CD8-positive, alpha-beta memory T cell (primary cell): ENCODE measurements around the gene ZBTB16. TPM values are rescaled to one million over a fixed set of nuclear protein-coding genes. Genes with fewer than 3 reads are reported as not detected.

Experiments
- CTCF ChIA-PET: fragments of 350-600 bp; sonication (Branson Sonifier 250); formaldehyde crosslinking; loops from one replicate; lab custom pipeline; 2021; ENCODE audit warnings: antibody characterized with exemption; lab: Charles Lee
- POLR2A ChIA-PET: fragments of 350-600 bp; sonication (Branson Sonifier 250); formaldehyde crosslinking; loops from one replicate; lab custom pipeline; 2021; ENCODE audit warnings: antibody characterized with exemption; lab: Charles Lee
- DNase-seq, 5 donors: peaks; one replicate each; pipeline versions ENCODE4 v3.0.0 to v3.0.0-alpha.2; 2020 to 2022; ENCODE audit warnings: mixed read lengths in 1 of 5
- H3K27ac ChIP-seq: one replicate; pipeline ENCODE4 v1.7.0; 2013; ENCODE audit warnings: low read depth, mild to moderate bottlenecking, low read length, moderate library complexity
- H3K27me3 ChIP-seq: 2 replicates; pipeline ENCODE4 v1.7.0; 2013; ENCODE audit warnings: low read length, mild to moderate bottlenecking; ENCODE audit not compliant: insufficient read depth, poor library complexity, severe bottlenecking
- H3K36me3 ChIP-seq: 2 replicates; pipeline ENCODE4 v1.7.0; 2013; ENCODE audit warnings: mild to moderate bottlenecking, low read length, moderate library complexity; ENCODE audit not compliant: insufficient read depth
- H3K4me1 ChIP-seq: 2 replicates; pipeline ENCODE4 v1.7.0; 2013; ENCODE audit warnings: mild to moderate bottlenecking, low read length, moderate library complexity; ENCODE audit not compliant: insufficient read depth
- H3K4me3 ChIP-seq: 2 replicates; pipeline ENCODE4 v1.7.0; 2013; ENCODE audit warnings: mild to moderate bottlenecking, low read length
- H3K9me3 ChIP-seq: 2 replicates; pipeline ENCODE4 v1.7.0; 2013; ENCODE audit warnings: mild to moderate bottlenecking, low read length
- H3K27ac Mint-ChIP-seq, 8 donors: one replicate each; pipeline ENCODE4 v1.8.0; 2020 to 2021; ENCODE audit warnings: mixed read lengths in 8 of 8, mild to moderate bottlenecking in 6 of 8, inconsistent platforms in 3 of 8, moderate library complexity in 3 of 8
- H3K27me3 Mint-ChIP-seq, 2 donors: one replicate each; pipeline ENCODE4 v1.8.0; 2020 to 2021; ENCODE audit warnings: mixed read lengths in 2 of 2, mild to moderate bottlenecking in 1 of 2, moderate library complexity in 1 of 2
- H3K36me3 Mint-ChIP-seq, 3 donors: one replicate each; pipeline ENCODE4 v1.8.0; 2020 to 2021; ENCODE audit warnings: mixed read lengths in 3 of 3, inconsistent platforms in 1 of 3, mild to moderate bottlenecking in 1 of 3
- H3K4me1 Mint-ChIP-seq, 3 donors: one replicate each; pipeline ENCODE4 v1.8.0; 2020 to 2021; ENCODE audit warnings: mixed read lengths in 3 of 3, inconsistent platforms in 1 of 3, mild to moderate bottlenecking in 1 of 3
- H3K4me3 Mint-ChIP-seq, 7 donors: one replicate each; pipeline ENCODE4 v1.8.0; 2020 to 2021; ENCODE audit warnings: mixed read lengths in 7 of 7, mild to moderate bottlenecking in 6 of 7, moderate library complexity in 4 of 7, inconsistent platforms in 2 of 7
- H3K9me3 Mint-ChIP-seq, 5 donors: one replicate each; pipeline ENCODE4 v1.8.0; 2020 to 2022; ENCODE audit warnings: mixed read lengths in 5 of 5, mild to moderate bottlenecking in 3 of 5, moderate library complexity in 2 of 5, inconsistent platforms in 1 of 5
- polyA plus RNA-seq: library from polyadenylated mRNA; unstranded; fragments of 300-500 nt; fragmentation: Illumina TruSeq; gene quantifications from one replicate; pipeline ENCODE4 v1.2.3, GENCODE V29; 2021
- total RNA-seq, 2 experiments: library from RNA; stranded (reverse); gene quantifications; one replicate each; pipeline ENCODE4 v1.2.3, GENCODE V29; 2021

ZBTB16 gene
- total and polyA plus RNA-seq, 3 experiments from 2014 or later, result 2.1 to 71.9 (median 2.2) TPM

- H3K27ac ChIP-seq, result no peak overlapping the region
- H3K36me3 ChIP-seq, result no peaks in the 10 kb centered on the region
- no peaks in the 10 kb centered on the region for H3K27me3 ChIP-seq
- ChIA-PET CTCF (no interaction called here), POLR2A (no interaction called here)
- no peaks in the 10 kb centered on the region for H3K9me3 ChIP-seq
- H3K4me1 ChIP-seq, result peaks cover 11% of the 10 kb centered on the region
- H3K27ac Mint-ChIP-seq, result peak overlapping the region in 7 of 8 donors; percentile 46 to 99 (median 91)
- H3K4me3 Mint-ChIP-seq, result peak overlapping the region in 6 of 7 donors; percentile 53 to 84 (median 72)
- no peaks in the 10 kb centered on the region for H3K9me3 Mint-ChIP-seq
- peaks cover 7 to 11% of the 10 kb centered on the region in 2 donors for H3K27me3 Mint-ChIP-seq
- peaks cover 24 to 80% (median 59%) of the 10 kb centered on the region in 3 donors for H3K4me1 Mint-ChIP-seq
- peak in 1 of 5 donors; percentile 40 for DNase-seq
- no peak overlapping the region for H3K4me3 ChIP-seq
- H3K36me3 Mint-ChIP-seq, result peaks cover 0 to 3% (median 0%) of the 10 kb centered on the region in 3 donors
These were observed 27.5 kb downstream of the ZBTB16 start for GRCh38 chr11:114087025-114087424.

GRCh38 chr11:114088216-114088615, 28.7 kb downstream of the ZBTB16 start:
- Mint-ChIP-seq H3K4me1 (peaks cover 19 to 77% (median 58%) of the 10 kb centered on the region in 3 donors), H3K9me3 (no peaks in the 10 kb centered on the region), H3K27me3 (peaks cover 6 to 7% of the 10 kb centered on the region in 2 donors), H3K4me3 (peak overlapping the region in 2 of 7 donors; percentile 36 to 79), H3K27ac (peak overlapping the region in 6 of 8 donors; percentile 75 to 99 (median 88)), H3K36me3 (peaks cover 0 to 3% (median 0%) of the 10 kb centered on the region in 3 donors)
- no peak overlapping the region for H3K27ac ChIP-seq
- POLR2A ChIA-PET, result no interaction called here
- H3K36me3 ChIP-seq, result no peaks in the 10 kb centered on the region
- CTCF ChIA-PET, result no interaction called here
- DNase-seq, result no peak
- peaks cover 11% of the 10 kb centered on the region for H3K4me1 ChIP-seq
- no peak overlapping the region for H3K4me3 ChIP-seq
- no peaks in the 10 kb centered on the region for H3K9me3 ChIP-seq
- no peaks in the 10 kb centered on the region for H3K27me3 ChIP-seq

GRCh38 chr11:114088836-114089235, 29.3 kb downstream of the ZBTB16 start:
- DNase-seq, result no peak
- POLR2A ChIA-PET, result no interaction called here
- no peak overlapping the region for H3K4me3 ChIP-seq
- H3K27ac ChIP-seq, result no peak overlapping the region
- H3K36me3 ChIP-seq, result no peaks in the 10 kb centered on the region
- CTCF ChIA-PET, result no interaction called here
- Mint-ChIP-seq H3K27me3 (peaks cover 1 to 6% of the 10 kb centered on the region in 2 donors), H3K4me3 (peak overlapping the region in 2 of 7 donors; percentile 17 to 79), H3K4me1 (peaks cover 13 to 74% (median 52%) of the 10 kb centered on the region in 3 donors), H3K36me3 (peaks cover 0 to 3% (median 0%) of the 10 kb centered on the region in 3 donors), H3K9me3 (no peaks in the 10 kb centered on the region), H3K27ac (peak overlapping the region in 6 of 8 donors; percentile 42 to 99 (median 89))
- no peaks in the 10 kb centered on the region for H3K9me3 ChIP-seq
- peaks cover 11% of the 10 kb centered on the region for H3K4me1 ChIP-seq
- H3K27me3 ChIP-seq, result no peaks in the 10 kb centered on the region

- H3K4me1 ChIP-seq, result peaks cover 11% of the 10 kb centered on the region
- H3K4me1 Mint-ChIP-seq, result peaks cover 12 to 68% (median 48%) of the 10 kb centered on the region in 3 donors
These were observed 30.2 kb downstream of the ZBTB16 start for GRCh38 chr11:114089748-114090147.

GRCh38 chr11:114090225-114090910, 30.9 kb downstream of the ZBTB16 start:
- H3K36me3 ChIP-seq, result no peaks in the 10 kb centered on the region
- no peaks in the 10 kb centered on the region for H3K9me3 Mint-ChIP-seq
- no peaks in the 10 kb centered on the region for H3K27me3 ChIP-seq
- no peak overlapping the region for H3K4me3 ChIP-seq
- H3K36me3 Mint-ChIP-seq, result peaks cover 0 to 3% (median 0%) of the 10 kb centered on the region in 3 donors
- ChIA-PET POLR2A (no interaction called here), CTCF (no interaction called here)
- H3K4me3 Mint-ChIP-seq, result peak overlapping the region in 5 of 7 donors; percentile 36 to 79 (median 58)
- no peaks in the 10 kb centered on the region for H3K9me3 ChIP-seq
- peak overlapping the region in 6 of 8 donors; percentile 83 to 99 (median 89) for H3K27ac Mint-ChIP-seq
- DNase-seq, result no peak
- H3K4me1 Mint-ChIP-seq, result peaks cover 12 to 66% (median 41%) of the 10 kb centered on the region in 3 donors
- H3K4me1 ChIP-seq, result peaks cover 11% of the 10 kb centered on the region
- peaks cover 0 to 3% of the 10 kb centered on the region in 2 donors for H3K27me3 Mint-ChIP-seq
- H3K27ac ChIP-seq, result no peak overlapping the region

More at GRCh38 chr11:114089748-114090147, 30.2 kb downstream of the ZBTB16 start:
- Mint-ChIP-seq H3K27me3 (peaks cover 0 to 6% of the 10 kb centered on the region in 2 donors), H3K36me3 (peaks cover 0 to 3% (median 0%) of the 10 kb centered on the region in 3 donors), H3K4me3 (peak overlapping the region in 6 of 7 donors; percentile 32 to 79 (median 40)), H3K9me3 (no peaks in the 10 kb centered on the region), H3K27ac (peak overlapping the region in 7 of 8 donors; percentile 15 to 99 (median 88))
- H3K9me3 ChIP-seq, result no peaks in the 10 kb centered on the region
- no peaks in the 10 kb centered on the region for H3K27me3 ChIP-seq
- CTCF ChIA-PET, result no interaction called here
- H3K36me3 ChIP-seq, result no peaks in the 10 kb centered on the region
- H3K27ac ChIP-seq, result no peak overlapping the region
- H3K4me3 ChIP-seq, result no peak overlapping the region
- POLR2A ChIA-PET, result no interaction called here
- no peak for DNase-seq

- no peak overlapping the region for H3K27ac ChIP-seq
- H3K4me1 ChIP-seq, result peaks cover 11% of the 10 kb centered on the region
- H3K4me1 Mint-ChIP-seq, result peaks cover 12 to 60% (median 43%) of the 10 kb centered on the region in 3 donors
These were observed 31.5 kb downstream of the ZBTB16 start for GRCh38 chr11:114090976-114091375.

GRCh38 chr11:114091516-114092397, 32.2 kb downstream of the ZBTB16 start:
- no peaks in the 10 kb centered on the region for H3K9me3 Mint-ChIP-seq
- H3K36me3 Mint-ChIP-seq, result peaks cover 0 to 3% (median 0%) of the 10 kb centered on the region in 3 donors
- H3K4me1 Mint-ChIP-seq, result peaks cover 12 to 59% (median 47%) of the 10 kb centered on the region in 3 donors
- H3K27me3 Mint-ChIP-seq, result peaks cover 0 to 3% of the 10 kb centered on the region in 2 donors
- H3K4me3 Mint-ChIP-seq, result peak overlapping the region in 4 of 7 donors; percentile 56 to 79 (median 57)
- no peaks in the 10 kb centered on the region for H3K36me3 ChIP-seq
- no peak overlapping the region for H3K4me3 ChIP-seq
- H3K27me3 ChIP-seq, result no peaks in the 10 kb centered on the region
- H3K27ac Mint-ChIP-seq, result peak overlapping the region in 7 of 8 donors; percentile 83 to 99 (median 90)
- no peak overlapping the region for H3K27ac ChIP-seq
- no peaks in the 10 kb centered on the region for H3K9me3 ChIP-seq
- ChIA-PET POLR2A (no interaction called here), CTCF (no interaction called here)
- no peak for DNase-seq
- H3K4me1 ChIP-seq, result peaks cover 10% of the 10 kb centered on the region

More at GRCh38 chr11:114090976-114091375, 31.5 kb downstream of the ZBTB16 start:
- DNase-seq, result no peak
- Mint-ChIP-seq H3K27me3 (peaks cover 0 to 3% of the 10 kb centered on the region in 2 donors), H3K4me3 (peak overlapping the region in 6 of 7 donors; percentile 25 to 79 (median 57)), H3K9me3 (no peaks in the 10 kb centered on the region), H3K27ac (peak overlapping the region in 6 of 8 donors; percentile 83 to 99 (median 89)), H3K36me3 (peaks cover 0 to 3% (median 0%) of the 10 kb centered on the region in 3 donors)
- H3K36me3 ChIP-seq, result no peaks in the 10 kb centered on the region
- no peaks in the 10 kb centered on the region for H3K27me3 ChIP-seq
- H3K9me3 ChIP-seq, result no peaks in the 10 kb centered on the region
- ChIA-PET POLR2A (no interaction called here), CTCF (no interaction called here)
- no peak overlapping the region for H3K4me3 ChIP-seq
